RKO (cell line): ENCODE measurements around the gene KREMEN1.
"Not testable (repeated sequence)": the region's sequence is repeated elsewhere in the genome, so short reads cannot be mapped to it uniquely, and the experiment has no call there.

Experiments used
- DNase-seq: peaks from one replicate; pipeline ENCODE4 v3.0.0-alpha.2; 2016; ENCODE audit warnings: low spot score

Gene KREMEN1

GRCh38 chr22:29079218-29079901, 6.5 kb downstream of the KREMEN1 start:
- no peak for DNase-seq

GRCh38 chr22:29080106-29080975, 7.5 kb downstream of the KREMEN1 start:
- no peak for DNase-seq

- DNase-seq = no peak
Measured at GRCh38 chr22:29081517-29082236, 8.8 kb downstream of the KREMEN1 start.

- DNase-seq = no peak
Measured at GRCh38 chr22:29082826-29083545, 10.2 kb downstream of the KREMEN1 start.

- not testable (repeated sequence) for DNase-seq
Measured at GRCh38 chr22:29083576-29083932, 10.7 kb downstream of the KREMEN1 start.

GRCh38 chr22:29083933-29084591, 11.2 kb downstream of the KREMEN1 start:
- DNase-seq = no peak

- no peak for DNase-seq
Measured at GRCh38 chr22:29087012-29087411, 14.2 kb downstream of the KREMEN1 start.

GRCh38 chr22:29088809-29089208, 16.0 kb downstream of the KREMEN1 start:
- no peak for DNase-seq

- no peak for DNase-seq
Measured at GRCh38 chr22:29089507-29089906, 16.7 kb downstream of the KREMEN1 start.

- DNase-seq = no peak
Measured at GRCh38 chr22:29090039-29090438, 17.2 kb downstream of the KREMEN1 start.

GRCh38 chr22:29092243-29092642, 19.4 kb downstream of the KREMEN1 start:
- DNase-seq = no peak

GRCh38 chr22:29093030-29093429, 20.2 kb downstream of the KREMEN1 start:
- DNase-seq = no peak

GRCh38 chr22:29093501-29094300, 20.9 kb downstream of the KREMEN1 start:
- DNase-seq = no peak

GRCh38 chr22:29095459-29095858, 22.6 kb downstream of the KREMEN1 start:
- no peak for DNase-seq

GRCh38 chr22:29096736-29097669, 24.2 kb downstream of the KREMEN1 start:
- no peak for DNase-seq

GRCh38 chr22:29098296-29098695, 25.5 kb downstream of the KREMEN1 start:
- no peak for DNase-seq

- no peak for DNase-seq
Measured at GRCh38 chr22:29102300-29102699, 29.5 kb downstream of the KREMEN1 start.

GRCh38 chr22:29103121-29103520, 30.3 kb downstream of the KREMEN1 start:
- no peak for DNase-seq

- DNase-seq = no peak
Measured at GRCh38 chr22:29105468-29105867, 32.6 kb downstream of the KREMEN1 start.

GRCh38 chr22:29106839-29107238, 34.0 kb downstream of the KREMEN1 start:
- DNase-seq = no peak
